OCI-LY7 (cell line): Measurements from ENCODE around the gene PLAC1. TPM values are rescaled to one million over a fixed set of nuclear protein-coding genes. Genes with fewer than 3 reads are reported as not detected.
A peak's percentile ranks its signal among the peaks of the same experiment; 100 is the strongest.

ENCODE experiments used
- BruUV-seq: library from RNA; stranded (reverse); fragments of 400-500 nt; replicated peaks from 2 replicates; lab custom pipeline; 2021; lab: Mats Ljungman, UMichigan
- CTCF ChIA-PET: fragments of 300-600 bp; sonication (Branson Sonifier 250); formaldehyde crosslinking; loops from one replicate; lab custom pipeline; 2022; ENCODE audit warnings: antibody characterized with exemption; ENCODE audit not compliant: unreplicated experiment; lab: Charles Lee
- POLR2A ChIA-PET: fragments of 300-600 bp; sonication (Branson Sonifier 250); formaldehyde crosslinking; loops from one replicate; lab custom pipeline; 2022; ENCODE audit warnings: antibody characterized with exemption; lab: Charles Lee
- DNase-seq: peaks from one replicate; pipeline ENCODE4 v3.0.0-alpha.2; 2015; ENCODE audit warnings: low spot score
- H2AFZ ChIP-seq: fragments of 200-600 bp; sonication (generic), shearing (Covaris generic); 2 replicates; pipeline ENCODE4 v1.6.1; 2014; ENCODE audit warnings: mild to moderate bottlenecking, antibody characterized with exemption, low read length, moderate library complexity
- H3K27ac ChIP-seq: fragments of 200-600 bp; sonication (generic); 2 replicates; pipeline ENCODE4 v1.5.1; 2014; ENCODE audit warnings: mixed run types, low read depth, mild to moderate bottlenecking, moderate library complexity, low read length, inconsistent platforms; ENCODE audit not compliant: poor library complexity, severe bottlenecking
- H3K36me3 ChIP-seq: fragments of 200-600 bp; sonication (generic); 2 replicates; pipeline ENCODE4 v1.6.1; 2014; ENCODE audit warnings: mild to moderate bottlenecking, antibody characterized with exemption, low read length, moderate library complexity, mixed read lengths; ENCODE audit not compliant: insufficient read depth
- H3K4me1 ChIP-seq: fragments of 200-600 bp; sonication (generic); 2 replicates; pipeline ENCODE4 v1.5.1; 2014; ENCODE audit warnings: mild to moderate bottlenecking, low read length; ENCODE audit not compliant: insufficient read depth, poor library complexity, severe bottlenecking
- H3K4me2 ChIP-seq: fragments of 200-600 bp; sonication (generic); 2 replicates; pipeline ENCODE4 v1.6.1; 2014; ENCODE audit warnings: mild to moderate bottlenecking, low read length
- H3K4me3 ChIP-seq: fragments of 200-600 bp; sonication (generic); 2 replicates; pipeline ENCODE4 v1.5.1; 2014; ENCODE audit warnings: mild to moderate bottlenecking, low read depth, low read length; ENCODE audit not compliant: poor library complexity, severe bottlenecking
- H3K79me2 ChIP-seq: fragments of 200-600 bp; sonication (generic); 2 replicates; pipeline ENCODE4 v1.6.1; 2016; ENCODE audit warnings: low read depth, mild to moderate bottlenecking, low read length, moderate library complexity, mixed read lengths; ENCODE audit not compliant: insufficient read depth
- H3K9me2 ChIP-seq: fragments of 200-600 bp; sonication (generic); 2 replicates; pipeline ENCODE4 v1.6.1; 2016; ENCODE audit warnings: mild to moderate bottlenecking, low read length, mixed read lengths; ENCODE audit not compliant: insufficient read depth
- H3K9me3 ChIP-seq: fragments of 200-600 bp; sonication (generic); 2 replicates; pipeline ENCODE4 v1.6.1; 2014; ENCODE audit warnings: mild to moderate bottlenecking, mixed run types, low read length, mixed read lengths
- H4K20me1 ChIP-seq: fragments of 200-600 bp; sonication (generic); 2 replicates; pipeline ENCODE4 v1.6.1; 2014; ENCODE audit warnings: mild to moderate bottlenecking, antibody characterized with exemption, low read length, moderate library complexity, mixed read lengths; ENCODE audit not compliant: insufficient read depth
- CTCF ChIP-seq: fragments of 200-600 bp; sonication (generic); conservative IDR thresholded peaks from 2 replicates; pipeline ENCODE4 v1.5.1; 2014; ENCODE audit warnings: mild to moderate bottlenecking, antibody characterized with exemption, low read length, moderate library complexity, mixed read lengths
- EZH2phosphoT487 ChIP-seq: fragments of 200-600 bp; sonication (generic); IDR thresholded peaks from 2 replicates; pipeline ENCODE4 v1.6.1; 2018; ENCODE audit warnings: low read depth, borderline replicate concordance, mild to moderate bottlenecking, mixed run types, antibody characterized with exemption, low read length, moderate library complexity, mixed read lengths
- intact Hi-C: fragments of 100-400 bp; cut with micrococcal nuclease; formaldehyde crosslinking; loops from one replicate; pipeline ENCODE4 v1.10.0; 2022; ENCODE audit not compliant: unreplicated experiment
- microRNA-seq: library from miRNA; unstranded; fragments of <30 nt; microRNA quantifications from one replicate; pipeline ENCODE4 v1.2.0, GENCODE V29; 2022; ENCODE audit warnings: borderline replicate concordance
- small RNA-seq: library from RNA; depleted of rRNA; stranded (forward); fragments of <200 nt; gene quantifications from one replicate; pipeline ENCODE3, GENCODE V24; 2014
- total RNA-seq, 2 experiments: library from RNA; depleted of rRNA in 1 of 2; stranded (reverse); fragments of >200 nt in 1 of 2; shearing (Covaris generic) in 1 of 2; gene quantifications; 2 replicates each; pipeline ENCODE4 v1.2.3, GENCODE V29; 2014 to 2022

PLAC1 gene
- total RNA-seq, 2 experiments from 2014 or later, result 0.28 TPM; not detected in 1

GRCh38 chrX:134520860-134521390, 137.3 kb downstream of the PLAC1 start:
- no peaks in the 10 kb centered on the region for H3K79me2 ChIP-seq
- no TSS peak for BruUV-seq
- H3K27ac ChIP-seq, result no peak overlapping the region
- no peak overlapping the region for H2AFZ ChIP-seq
- H3K9me2 ChIP-seq, result no peaks in the 10 kb centered on the region
- no peaks in the 10 kb centered on the region for H4K20me1 ChIP-seq
- no peak for TF ChIP-seq EZH2phosphoT487
- peak; percentile 72 for TF ChIP-seq CTCF
- no peaks in the 10 kb centered on the region for H3K36me3 ChIP-seq
- ChIA-PET POLR2A (interaction anchor here (0.6 kb wide), 1 partner anchor 12 kb away, joined by 3 read pairs; no protein-coding TSS in a partner anchor), CTCF (no interaction called here)
- H3K4me2 ChIP-seq, result no peak overlapping the region
- no peaks in the 10 kb centered on the region for H3K9me3 ChIP-seq
- H3K4me3 ChIP-seq, result no peak overlapping the region
- no peaks in the 10 kb centered on the region for H3K4me1 ChIP-seq
- DNase-seq, result peak; percentile 41
- intact Hi-C loops, result loop anchor here (5.0 kb wide), 1 partner anchor 241 kb away; no protein-coding TSS in a partner anchor

Small RNAs within 50 kb of the gene (microRNA-seq; reads per million reads assigned to microRNA genes)
- gene MIR424 (3,771 reads per million, percentile 90 among the genes with 10 or more reads in this experiment), gene MIR450A1 (not detected), gene MIR450A2 (3.0 reads per million), gene MIR450B (not detected), gene MIR503 (229 reads per million, percentile 69 among the genes with 10 or more reads in this experiment), gene MIR542 (14.4 reads per million, percentile 21 among the genes with 10 or more reads in this experiment)

Small RNAs within 50 kb of the gene (small RNA-seq; reads per million reads assigned to genes)
- gene AC004383.1, result not detected
- not detected for gene MIR450A1
- gene MIR450A2, result not detected
- not detected for gene MIR450B
- gene MIR503, result not detected
- not detected for gene MIR542

Other genes with a start within 250 kb of the PLAC1 start
- gene HPRT1, start 198.3 kb downstream of the PLAC1 start, total RNA-seq (2014; rRNA removed; shearing (Covaris generic)), result 13.5 and 14.5 TPM in 2 replicates
- gene HPRT1, start 198.3 kb downstream of the PLAC1 start, total RNA-seq (2022), result 96.6 and 101 TPM in 2 replicates
- gene PABIR2, start 138.7 kb upstream of the PLAC1 start, total RNA-seq (2014; rRNA removed; shearing (Covaris generic)), result 25.3 and 25.8 TPM in 2 replicates
- gene PABIR2, start 138.7 kb upstream of the PLAC1 start, total RNA-seq (2022), result 76.6 and 80.6 TPM in 2 replicates